ENCODE results near the gene NR3C2. TPM values are rescaled to one million over a fixed set of nuclear protein-coding genes. Genes with fewer than 3 reads are reported as not detected.

The NR3C2 gene
- total and polyA plus RNA-seq, 2 donors: 0.52 to 1.8 TPM

- no peak overlapping the region for H3K27ac ChIP-seq (ENCODE audit: low read depth in 1 of 2, low read length in 1 of 2)
- whole genome bisulfite sequencing: 79% methylated on average over 5 of the region's 5 CpGs
- H3K9me3 ChIP-seq (ENCODE audit: control insufficient read depth in 2 of 2, insufficient read depth in 1 of 2, low read length in 1 of 2): no peaks in the 10 kb centered on the region
- no peak overlapping the region for H3K4me3 ChIP-seq (ENCODE audit: low read length in 2 of 2)
- no peaks in the 10 kb centered on the region for H3K4me1 ChIP-seq (ENCODE audit: control insufficient read depth in 2 of 2, insufficient read depth in 2 of 2, low read length in 2 of 2)
- DNase-seq (ENCODE audit: low read depth in 6 of 9, low spot score in 9 of 9): no peak
- H3K27me3 ChIP-seq (ENCODE audit: control insufficient read depth in 2 of 2, insufficient read depth in 1 of 2, low read length in 1 of 2): no peaks in the 10 kb centered on the region
- no peaks in the 10 kb centered on the region for H3K36me3 ChIP-seq (ENCODE audit: control insufficient read depth in 2 of 2, insufficient read depth in 2 of 2, low read length in 1 of 2)
Measured at GRCh38 chr4:148425327-148426110, 16.7 kb downstream of the NR3C2 start.

- H3K36me3 ChIP-seq (ENCODE audit: control insufficient read depth in 2 of 2, insufficient read depth in 2 of 2, low read length in 1 of 2): no peaks in the 10 kb centered on the region
- no peaks in the 10 kb centered on the region for H3K4me1 ChIP-seq (ENCODE audit: control insufficient read depth in 2 of 2, insufficient read depth in 2 of 2, low read length in 2 of 2)
- no peak overlapping the region for H3K27ac ChIP-seq (ENCODE audit: low read depth in 1 of 2, low read length in 1 of 2)
- 39% methylated on average over 2 of the region's 2 CpGs for WGBS
- H3K9me3 ChIP-seq (ENCODE audit: control insufficient read depth in 2 of 2, insufficient read depth in 1 of 2, low read length in 1 of 2): no peaks in the 10 kb centered on the region
- no peak overlapping the region for H3K4me3 ChIP-seq (ENCODE audit: low read length in 2 of 2)
- no peaks in the 10 kb centered on the region for H3K27me3 ChIP-seq (ENCODE audit: control insufficient read depth in 2 of 2, insufficient read depth in 1 of 2, low read length in 1 of 2)
- no peak for DNase-seq (ENCODE audit: low read depth in 6 of 9, low spot score in 9 of 9)
Measured at GRCh38 chr4:148420397-148420796, 21.8 kb downstream of the NR3C2 start.

- Histone ChIP-seq H3K4me1 (ENCODE audit: control insufficient read depth in 2 of 2, insufficient read depth in 2 of 2, low read length in 2 of 2) (no peaks in the 10 kb centered on the region), H3K27me3 (ENCODE audit: control insufficient read depth in 2 of 2, insufficient read depth in 1 of 2, low read length in 1 of 2) (no peaks in the 10 kb centered on the region), H3K9me3 (ENCODE audit: control insufficient read depth in 2 of 2, insufficient read depth in 1 of 2, low read length in 1 of 2) (no peaks in the 10 kb centered on the region), H3K27ac (ENCODE audit: low read depth in 1 of 2, low read length in 1 of 2) (no peak overlapping the region), H3K4me3 (ENCODE audit: low read length in 2 of 2) (no peak overlapping the region), H3K36me3 (ENCODE audit: control insufficient read depth in 2 of 2, insufficient read depth in 2 of 2, low read length in 1 of 2) (no peaks in the 10 kb centered on the region)
- WGBS: 89% methylated on average over 2 of the region's 2 CpGs
- DNase-seq (ENCODE audit: low read depth in 6 of 9, low spot score in 9 of 9): no peak
Measured at GRCh38 chr4:148415500-148415899, 26.7 kb downstream of the NR3C2 start.

GRCh38 chr4:148412460-148412994 is 29.7 kb downstream of the NR3C2 start:
- H3K4me3 ChIP-seq (ENCODE audit: low read length in 2 of 2): no peak overlapping the region
- no peaks in the 10 kb centered on the region for H3K27me3 ChIP-seq (ENCODE audit: control insufficient read depth in 2 of 2, insufficient read depth in 1 of 2, low read length in 1 of 2)
- H3K9me3 ChIP-seq (ENCODE audit: control insufficient read depth in 2 of 2, insufficient read depth in 1 of 2, low read length in 1 of 2): no peaks in the 10 kb centered on the region
- 70% methylated on average over 2 of the region's 2 CpGs for WGBS
- DNase-seq (ENCODE audit: low read depth in 6 of 9, low spot score in 9 of 9): no peak
- no peaks in the 10 kb centered on the region for H3K4me1 ChIP-seq (ENCODE audit: control insufficient read depth in 2 of 2, insufficient read depth in 2 of 2, low read length in 2 of 2)
- H3K27ac ChIP-seq (ENCODE audit: low read depth in 1 of 2, low read length in 1 of 2): no peak overlapping the region
- no peaks in the 10 kb centered on the region for H3K36me3 ChIP-seq (ENCODE audit: control insufficient read depth in 2 of 2, insufficient read depth in 2 of 2, low read length in 1 of 2)

GRCh38 chr4:148405161-148405893 is 36.9 kb downstream of the NR3C2 start:
- H3K27me3 ChIP-seq (ENCODE audit: control insufficient read depth in 2 of 2, insufficient read depth in 1 of 2, low read length in 1 of 2): no peaks in the 10 kb centered on the region
- no peaks in the 10 kb centered on the region for H3K36me3 ChIP-seq (ENCODE audit: control insufficient read depth in 2 of 2, insufficient read depth in 2 of 2, low read length in 1 of 2)
- WGBS: 91% methylated on average over 5 of the region's 5 CpGs
- H3K27ac ChIP-seq (ENCODE audit: low read depth in 1 of 2, low read length in 1 of 2): no peak overlapping the region
- H3K4me1 ChIP-seq (ENCODE audit: control insufficient read depth in 2 of 2, insufficient read depth in 2 of 2, low read length in 2 of 2): no peaks in the 10 kb centered on the region
- no peaks in the 10 kb centered on the region for H3K9me3 ChIP-seq (ENCODE audit: control insufficient read depth in 2 of 2, insufficient read depth in 1 of 2, low read length in 1 of 2)
- peak in 1 of 9 donors; percentile 1 for DNase-seq (ENCODE audit: low read depth in 6 of 9, low spot score in 9 of 9)
- H3K4me3 ChIP-seq (ENCODE audit: low read length in 2 of 2): no peak overlapping the region

- no peak for DNase-seq (ENCODE audit: low read depth in 6 of 9, low spot score in 9 of 9)
- Histone ChIP-seq H3K36me3 (ENCODE audit: control insufficient read depth in 2 of 2, insufficient read depth in 2 of 2, low read length in 1 of 2) (no peaks in the 10 kb centered on the region), H3K4me1 (ENCODE audit: control insufficient read depth in 2 of 2, insufficient read depth in 2 of 2, low read length in 2 of 2) (no peaks in the 10 kb centered on the region), H3K27ac (ENCODE audit: low read depth in 1 of 2, low read length in 1 of 2) (no peak overlapping the region), H3K27me3 (ENCODE audit: control insufficient read depth in 2 of 2, insufficient read depth in 1 of 2, low read length in 1 of 2) (no peaks in the 10 kb centered on the region), H3K9me3 (ENCODE audit: control insufficient read depth in 2 of 2, insufficient read depth in 1 of 2, low read length in 1 of 2) (no peaks in the 10 kb centered on the region), H3K4me3 (ENCODE audit: low read length in 2 of 2) (no peak overlapping the region)
Measured at GRCh38 chr4:148398988-148399387, 43.2 kb downstream of the NR3C2 start.

GRCh38 chr4:148397771-148398170 is 44.4 kb downstream of the NR3C2 start:
- WGBS: 95% methylated on average over 2 of the region's 2 CpGs
- no peaks in the 10 kb centered on the region for H3K9me3 ChIP-seq (ENCODE audit: control insufficient read depth in 2 of 2, insufficient read depth in 1 of 2, low read length in 1 of 2)
- no peak overlapping the region for H3K4me3 ChIP-seq (ENCODE audit: low read length in 2 of 2)
- no peaks in the 10 kb centered on the region for H3K4me1 ChIP-seq (ENCODE audit: control insufficient read depth in 2 of 2, insufficient read depth in 2 of 2, low read length in 2 of 2)
- H3K27ac ChIP-seq (ENCODE audit: low read depth in 1 of 2, low read length in 1 of 2): no peak overlapping the region
- no peaks in the 10 kb centered on the region for H3K27me3 ChIP-seq (ENCODE audit: control insufficient read depth in 2 of 2, insufficient read depth in 1 of 2, low read length in 1 of 2)
- no peaks in the 10 kb centered on the region for H3K36me3 ChIP-seq (ENCODE audit: control insufficient read depth in 2 of 2, insufficient read depth in 2 of 2, low read length in 1 of 2)
- DNase-seq (ENCODE audit: low read depth in 6 of 9, low spot score in 9 of 9): no peak

- H3K27me3 ChIP-seq (ENCODE audit: control insufficient read depth in 2 of 2, insufficient read depth in 1 of 2, low read length in 1 of 2): no peaks in the 10 kb centered on the region
- no peak overlapping the region for H3K27ac ChIP-seq (ENCODE audit: low read depth in 1 of 2, low read length in 1 of 2)
- no peak overlapping the region for H3K4me3 ChIP-seq (ENCODE audit: low read length in 2 of 2)
- no peaks in the 10 kb centered on the region for H3K36me3 ChIP-seq (ENCODE audit: control insufficient read depth in 2 of 2, insufficient read depth in 2 of 2, low read length in 1 of 2)
- H3K4me1 ChIP-seq (ENCODE audit: control insufficient read depth in 2 of 2, insufficient read depth in 2 of 2, low read length in 2 of 2): no peaks in the 10 kb centered on the region
- no peaks in the 10 kb centered on the region for H3K9me3 ChIP-seq (ENCODE audit: control insufficient read depth in 2 of 2, insufficient read depth in 1 of 2, low read length in 1 of 2)
- DNase-seq (ENCODE audit: low read depth in 6 of 9, low spot score in 9 of 9): no peak
- 96% methylated on average over 3 of the region's 3 CpGs for WGBS
Measured at GRCh38 chr4:148396986-148397673, 45.1 kb downstream of the NR3C2 start.

GRCh38 chr4:148395771-148396170 is 46.4 kb downstream of the NR3C2 start:
- 96% methylated on average over 1 of the region's 1 CpG for WGBS
- no peak for DNase-seq (ENCODE audit: low read depth in 6 of 9, low spot score in 9 of 9)
- no peaks in the 10 kb centered on the region for H3K9me3 ChIP-seq (ENCODE audit: control insufficient read depth in 2 of 2, insufficient read depth in 1 of 2, low read length in 1 of 2)
- no peak overlapping the region for H3K4me3 ChIP-seq (ENCODE audit: low read length in 2 of 2)
- H3K27ac ChIP-seq (ENCODE audit: low read depth in 1 of 2, low read length in 1 of 2): no peak overlapping the region
- H3K36me3 ChIP-seq (ENCODE audit: control insufficient read depth in 2 of 2, insufficient read depth in 2 of 2, low read length in 1 of 2): no peaks in the 10 kb centered on the region
- H3K4me1 ChIP-seq (ENCODE audit: control insufficient read depth in 2 of 2, insufficient read depth in 2 of 2, low read length in 2 of 2): no peaks in the 10 kb centered on the region
- no peaks in the 10 kb centered on the region for H3K27me3 ChIP-seq (ENCODE audit: control insufficient read depth in 2 of 2, insufficient read depth in 1 of 2, low read length in 1 of 2)

Measured in thymus (tissue), 11 donors.